Psoas muscle (tissue), 8 donors: ENCODE data around the gene GDPGP1. TPM values are rescaled to one million over a fixed set of nuclear protein-coding genes. Genes with fewer than 3 reads are reported as not detected.

Source experiments
- ATAC-seq, 4 donors: fragments of 200-7000 bp; cut with Tn5 transposase; one replicate each; pipeline ENCODE4 v1.9.1; 2020; ENCODE audit warnings: moderate library complexity in 3 of 4, mild to moderate bottlenecking in 2 of 4
- DNase-seq, 2 donors: peaks; one replicate each; pipeline ENCODE4 v3.0.0-alpha.2; 2020
- H3K27ac ChIP-seq: fragments of 200-600 bp; one replicate; pipeline ENCODE4 v1.8.0; 2022
- H3K27me3 ChIP-seq, 3 donors: fragments of 200-600 bp in 1 of 3; one replicate each; pipeline versions ENCODE4 v1.6.1 to v1.8.0; 2013 to 2022; ENCODE audit warnings: low read length in 2 of 3, mild to moderate bottlenecking in 2 of 3, moderate library complexity in 1 of 3; ENCODE audit not compliant: insufficient read depth in 3 of 3
- H3K36me3 ChIP-seq, 2 donors: fragments of 200-600 bp in 1 of 2; one replicate each; pipeline versions ENCODE4 v1.6.1 to v1.8.0; 2013 to 2022; ENCODE audit warnings: low read depth in 1 of 2, mild to moderate bottlenecking in 1 of 2, moderate library complexity in 1 of 2; ENCODE audit not compliant: insufficient read depth in 1 of 2
- H3K4me1 ChIP-seq: fragments of 200-600 bp; one replicate; pipeline ENCODE4 v1.8.0; 2022
- H3K4me3 ChIP-seq: fragments of 200-600 bp; one replicate; pipeline ENCODE4 v1.8.0; 2022; ENCODE audit warnings: mild to moderate bottlenecking
- H3K9me3 ChIP-seq: fragments of 200-600 bp; one replicate; pipeline ENCODE4 v1.8.0; 2022
- CTCF ChIP-seq: fragments of 200-600 bp; IDR thresholded peaks from one replicate; pipeline ENCODE4 v1.8.0; 2022; ENCODE audit warnings: antibody characterized with exemption
- WGBS, 3 donors: extraction: QIAGEN DNeasy Blood & Tissue Kit; methylation state at CpG; one replicate each; pipeline versions ENCODE4 v1.1.6 to v1.1.7; 2013; 5-methylcytosine and 5-hydroxymethylcytosine counted together
- intact Hi-C, 2 donors: fragments of 100-400 bp; cut with DNase I; formaldehyde crosslinking; loops; one replicate each; pipeline versions ENCODE4 v1.11.0 to v1.14.2; 2022
- polyA plus RNA-seq, 3 donors: library from polyadenylated mRNA; stranded (reverse); fragments of 200-250 nt; gene quantifications; one replicate each; pipeline ENCODE4 v1.2.3, GENCODE V29; 2013
- total RNA-seq, 4 donors: library from RNA; stranded (reverse); fragmentation: NEBNext Ultra II Directional in 2 of 4; extraction: Animal tissue kit (Norgen Biotek cat#: 25700) in 2 of 4; gene quantifications; one replicate each; pipeline versions ENCODE4 v1.2.1 to v1.2.4, GENCODE V29; 2021 to 2023
- donor health status: healthy with polysubstance abuse.
- donor health status: DM: no; HTN: no; CAD: no; lungs with moderate emphysema.
- donor health status: Bipolar disorder and iron deficiency.
- donor health status: healthy.
- donor health status: DM: yes; HTN: yes; CAD: no.
- donor health status: DM: no; HTN: no; CAD: no.
- donor health status: DM: no; HTN: no; CAD: no.
- donor health status: DM: yes; HTN: yes; CAD: no.

GDPGP1 gene
- total and polyA plus RNA-seq, 7 donors: 0.96 to 5.9 (median 3.1) TPM

DNA sequence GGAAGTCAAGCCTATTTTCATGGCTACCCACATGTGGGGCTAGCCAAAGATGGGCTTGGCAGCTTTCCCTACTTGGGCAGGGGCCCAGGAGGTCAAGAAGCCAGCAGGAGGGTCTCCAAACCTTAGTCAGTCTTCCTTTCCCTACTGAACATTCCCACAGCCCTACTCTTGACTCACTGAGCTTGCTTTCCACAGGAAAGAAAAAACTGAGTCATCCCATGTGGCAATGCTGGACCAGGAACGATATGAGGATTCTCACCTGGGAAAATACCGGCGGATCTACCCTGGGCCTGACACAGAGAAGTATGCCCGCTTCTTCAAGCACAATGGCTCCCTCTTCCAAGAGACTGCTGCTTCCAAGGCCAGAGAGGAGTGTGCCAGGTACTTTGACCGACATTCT, 27.8 kb downstream of the GDPGP1 start:
- Histone ChIP-seq H3K4me3 (no peak overlapping the region), H3K36me3 (peaks cover 0 to 2% of the 10 kb centered on the region in 2 donors), H3K27me3 (no peaks in the 10 kb centered on the region), H3K4me1 (peaks cover 13% of the 10 kb centered on the region), H3K9me3 (no peaks in the 10 kb centered on the region), H3K27ac (no peak overlapping the region)
- intact Hi-C loops: no loop called here
- no peak for TF ChIP-seq CTCF
- no peak for DNase-seq
- 70 to 77% (median 77%) methylated on average over 5 of the region's 5 CpGs for WGBS, 3 donors
- ATAC-seq: no peak

- Histone ChIP-seq H3K27ac (no peak overlapping the region), H3K36me3 (peaks cover 0 to 8% of the 10 kb centered on the region in 2 donors), H3K4me3 (no peak overlapping the region), H3K9me3 (no peaks in the 10 kb centered on the region), H3K4me1 (peaks cover 19% of the 10 kb centered on the region), H3K27me3 (no peaks in the 10 kb centered on the region)
- peak; percentile 27 to 65 for DNase-seq
- TF ChIP-seq CTCF: no peak
- ATAC-seq: no peak
- intact Hi-C loops: no loop called here
- 39 to 45% (median 43%) methylated on average over 5 of the region's 5 CpGs for WGBS, 3 donors
Measured at GRCh38 chr15:90262426-90262825, 28.4 kb downstream of the GDPGP1 start.

- intact Hi-C loops: no loop called here
Measured at GRCh38 chr15:90264671-90265070, 30.7 kb downstream of the GDPGP1 start.

DNA sequence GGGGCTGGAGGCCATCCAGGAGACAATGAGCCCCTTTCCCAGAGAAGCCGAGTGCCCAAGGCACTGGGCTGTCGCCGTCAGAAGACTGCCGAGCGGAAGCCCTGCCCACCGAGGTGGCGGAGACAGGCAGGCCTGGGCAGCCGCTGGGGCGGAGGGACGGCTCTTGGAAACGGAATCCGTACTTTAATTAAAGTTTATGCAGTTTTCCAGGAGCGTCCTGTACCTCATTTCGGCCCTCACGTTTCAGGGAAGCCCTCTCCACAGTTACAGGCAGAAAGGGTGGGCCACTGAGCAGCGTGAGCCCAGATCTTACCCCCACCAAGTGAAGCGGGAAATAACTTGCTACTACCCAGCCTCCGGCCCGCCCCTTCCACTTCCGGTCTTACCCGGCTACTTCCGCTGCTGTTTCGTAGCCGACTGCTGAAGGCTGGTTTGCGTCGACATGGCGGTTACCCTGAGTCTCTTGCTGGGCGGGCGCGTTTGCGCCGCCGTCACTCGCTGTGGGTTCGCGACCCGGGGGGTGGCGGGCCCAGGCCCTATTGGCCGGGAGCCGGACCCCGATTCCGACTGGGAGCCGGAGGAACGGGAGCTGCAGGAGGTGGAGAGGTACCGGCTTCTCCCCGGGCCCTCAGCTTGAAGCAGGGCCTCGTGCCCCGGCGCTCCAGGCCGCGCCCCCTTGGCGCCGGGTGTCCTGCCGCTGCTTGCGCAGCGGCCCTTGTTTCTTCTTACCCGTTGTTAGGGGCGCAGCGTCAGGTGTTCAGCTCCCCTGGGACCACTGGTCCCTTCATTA, 31.5 kb downstream of the GDPGP1 start, which contains the start of gene NGRN:
Gene NGRN (plus strand): TSS at position 402 of the 790 bp plus-strand sequence. CDS start 41 bp downstream, at position 443.
- ATAC-seq (peak; percentile 86 to 93 (median 90)), DNase-seq (peak; percentile 92 to 95)
- H3K36me3 ChIP-seq: peaks cover 0 to 38% of the 10 kb centered on the region in 2 donors
- peak within 1 kb of the TSS; percentile 92 for H3K4me3 ChIP-seq
- H3K27me3 ChIP-seq: no peaks in the 10 kb centered on the region
- no peak for TF ChIP-seq CTCF
- H3K4me1 ChIP-seq: peaks cover 42% of the 10 kb centered on the region
- peak within 1 kb of the TSS; percentile 100 for H3K27ac ChIP-seq
- 0 to 1% (median 0%) methylated on average over 53 to 59 of the region's 59 CpGs for WGBS, 3 donors
- intact Hi-C loops: no loop called here
- H3K9me3 ChIP-seq: no peaks in the 10 kb centered on the region

More at GRCh38 chr15:90264671-90265070, 30.7 kb downstream of the GDPGP1 start:
- peak overlapping the region; percentile 92 for H3K4me3 ChIP-seq
- WGBS, 3 donors: 24 to 44% (median 26%) methylated on average over 4 of the region's 4 CpGs
- H3K27me3 ChIP-seq: no peaks in the 10 kb centered on the region
- H3K4me1 ChIP-seq: peaks cover 34% of the 10 kb centered on the region
- H3K9me3 ChIP-seq: no peaks in the 10 kb centered on the region
- DNase-seq (peak in 1 of 2 donors; percentile 60), ATAC-seq (peak; percentile 61 to 79 (median 71))
- peaks cover 0 to 30% of the 10 kb centered on the region in 2 donors for H3K36me3 ChIP-seq
- no peak for TF ChIP-seq CTCF
- H3K27ac ChIP-seq: peak overlapping the region; percentile 100
